OCI-M2 (cell line): Measurements from ENCODE around the gene USP48.
"Not testable (repeated sequence)": the region's sequence is repeated elsewhere in the genome, so short reads cannot be mapped to it uniquely, and the experiment has no call there.

ENCODE experiments used
- DNase-seq: peaks from one replicate; lab custom pipeline; 2025; ENCODE audit not compliant: unreplicated experiment; lab: John Stamatoyannopoulos, UW

USP48 gene

DNA sequence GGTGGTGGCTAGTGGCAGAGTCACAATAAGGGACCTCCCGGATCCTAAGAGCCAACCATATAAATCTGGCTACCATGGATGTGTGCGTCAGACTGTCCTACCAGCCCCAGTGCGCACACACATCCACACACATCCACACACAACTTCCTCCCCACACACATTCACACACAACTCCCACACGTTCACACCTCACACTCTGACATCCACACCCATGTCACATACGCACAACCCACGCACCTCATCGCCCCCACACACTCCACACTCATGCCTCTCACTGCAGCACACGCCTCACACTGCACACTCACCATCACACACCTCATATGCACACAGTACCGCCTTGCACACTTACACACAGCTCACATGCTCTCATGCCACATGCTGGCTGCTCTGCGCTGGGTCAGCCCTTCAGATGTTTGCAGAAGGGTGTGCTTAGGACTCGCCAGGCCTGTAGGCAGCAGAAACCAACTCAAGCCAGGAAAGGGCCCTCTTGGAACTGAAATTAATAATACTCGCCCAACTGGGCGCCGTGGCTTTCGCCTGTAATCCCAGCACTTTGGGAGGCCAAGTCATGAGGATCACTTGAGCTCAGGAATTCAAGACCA lies 32.1 kb upstream of the USP48 start:
- no peak for DNase-seq

DNA sequence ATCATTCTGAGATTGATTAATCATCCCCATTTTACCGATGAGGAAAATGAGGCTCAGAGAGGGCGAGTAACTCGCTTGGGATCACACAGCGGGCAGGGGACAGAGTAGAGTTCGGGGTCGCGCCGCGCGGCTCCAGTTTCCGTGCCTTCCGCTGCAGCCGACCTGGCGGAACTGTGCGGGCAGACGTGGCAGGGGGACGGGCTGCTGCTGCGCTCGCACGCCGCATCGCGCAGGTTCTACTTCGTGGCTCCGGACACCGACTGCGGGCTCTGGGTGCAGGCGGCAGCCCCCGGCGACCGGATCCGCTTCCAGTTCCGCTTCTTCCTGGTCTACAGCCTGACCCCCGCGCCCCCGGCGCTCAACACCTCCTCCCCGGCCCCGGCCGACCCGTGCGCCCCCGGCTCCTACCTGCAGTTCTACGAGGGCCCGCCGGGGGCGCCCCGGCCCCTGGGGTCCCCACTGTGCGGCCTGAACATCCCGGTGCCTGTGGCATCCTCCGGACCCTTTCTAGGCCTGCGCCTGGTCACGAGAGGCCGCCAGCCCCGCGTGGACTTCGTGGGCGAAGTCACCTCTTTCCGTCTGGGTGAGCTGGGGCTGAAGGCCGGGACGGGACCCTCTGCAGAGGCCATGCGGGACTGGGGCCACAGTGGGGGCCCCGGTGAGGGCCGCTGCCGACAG lies 31.4 kb upstream of the USP48 start:
- DNase-seq = no peak

DNA sequence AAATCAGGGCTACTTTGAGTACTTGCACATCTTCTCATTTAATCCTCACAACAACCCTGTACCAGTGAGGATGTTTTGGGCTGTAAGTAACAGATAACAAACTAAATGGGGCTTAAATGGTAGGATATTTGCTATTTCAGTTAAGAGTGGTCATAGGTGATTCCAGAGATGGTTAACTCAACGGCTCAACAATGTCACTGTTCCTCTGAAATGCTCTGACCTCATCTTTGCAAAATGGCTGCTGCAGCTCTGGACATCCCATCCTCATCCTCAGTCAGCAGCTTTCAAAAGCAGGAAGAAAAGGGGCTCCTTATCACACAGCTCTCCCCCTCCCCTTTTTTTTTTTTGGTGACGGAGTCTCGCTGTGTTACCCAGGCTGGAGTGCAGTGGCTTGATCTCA lies 30.6 kb upstream of the USP48 start:
- DNase-seq = no peak

GRCh38 chr1:21811875-21812305 lies 28.9 kb upstream of the USP48 start, which contains the start of gene LDLRAD2:
Gene LDLRAD2, plus strand, starts transcription at chr1:21812265. Its CDS starts 187 bp downstream, at chr1:21812452.
- no peak for DNase-seq

- DNase-seq = no peak
These were observed 21.6 kb upstream of the USP48 start for GRCh38 chr1:21804536-21804935.

DNA sequence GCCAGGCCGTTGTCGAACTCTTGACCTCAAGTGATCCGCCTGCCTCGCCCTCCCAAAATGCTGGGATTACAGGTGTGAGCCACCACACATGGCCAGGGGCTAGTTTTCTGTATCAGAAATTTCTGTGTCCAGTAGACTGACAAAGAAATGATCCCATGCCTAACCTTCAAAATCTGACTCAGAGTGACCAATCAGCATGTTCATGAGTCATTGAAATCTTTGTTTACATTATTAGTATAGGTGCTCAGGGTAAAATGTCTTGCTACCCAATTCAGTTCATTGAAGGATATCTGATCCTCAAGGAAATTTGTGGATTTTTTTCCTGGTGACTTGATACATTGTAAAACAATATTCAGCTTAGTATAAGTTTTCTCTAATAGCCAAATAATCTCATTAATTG lies 18.2 kb upstream of the USP48 start:
- no peak for DNase-seq

DNA sequence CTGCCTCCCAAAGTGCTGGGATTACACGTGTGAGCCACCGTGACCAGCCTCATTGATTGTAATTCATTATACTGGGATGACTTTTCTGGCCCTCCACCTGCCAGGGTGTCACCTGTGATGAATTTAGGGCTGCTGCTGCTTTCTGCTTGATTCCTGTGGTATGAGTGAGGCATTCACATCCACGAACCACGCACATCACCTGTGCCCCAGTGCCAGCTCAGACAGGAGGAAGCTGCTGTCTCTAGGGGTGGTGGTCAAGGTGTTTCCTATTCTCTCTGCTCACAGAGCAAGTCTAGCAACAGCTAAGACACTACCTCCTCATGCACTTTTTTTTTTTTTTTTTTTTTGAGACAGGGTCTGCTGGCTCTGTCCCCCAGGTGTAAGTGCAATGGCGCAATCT lies 16.8 kb upstream of the USP48 start:
- no peak for DNase-seq

GRCh38 chr1:21795075-21795474 lies 12.1 kb upstream of the USP48 start:
- no peak for DNase-seq

GRCh38 chr1:21794656-21795055 lies 11.7 kb upstream of the USP48 start:
- no peak for DNase-seq

DNA sequence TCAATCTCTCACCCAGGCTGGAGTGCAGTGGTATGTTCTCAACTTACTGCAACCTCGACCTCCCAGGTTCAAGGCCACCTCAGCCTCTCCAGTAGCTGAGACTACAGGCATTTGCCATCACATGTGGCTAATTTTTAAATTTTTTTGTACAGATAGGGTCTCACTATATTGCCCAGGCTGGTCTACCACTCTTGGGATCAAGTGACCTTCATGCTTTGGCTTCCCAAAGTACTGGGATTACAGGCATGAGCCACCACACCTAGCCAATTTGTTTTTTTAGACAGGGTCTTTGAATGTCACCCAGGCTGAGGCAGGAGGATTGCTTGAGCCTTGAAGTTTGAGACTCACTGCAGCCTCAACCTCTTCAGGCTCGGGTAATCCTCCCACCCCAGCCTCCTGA lies 10.2 kb upstream of the USP48 start:
- DNase-seq = no peak

DNA sequence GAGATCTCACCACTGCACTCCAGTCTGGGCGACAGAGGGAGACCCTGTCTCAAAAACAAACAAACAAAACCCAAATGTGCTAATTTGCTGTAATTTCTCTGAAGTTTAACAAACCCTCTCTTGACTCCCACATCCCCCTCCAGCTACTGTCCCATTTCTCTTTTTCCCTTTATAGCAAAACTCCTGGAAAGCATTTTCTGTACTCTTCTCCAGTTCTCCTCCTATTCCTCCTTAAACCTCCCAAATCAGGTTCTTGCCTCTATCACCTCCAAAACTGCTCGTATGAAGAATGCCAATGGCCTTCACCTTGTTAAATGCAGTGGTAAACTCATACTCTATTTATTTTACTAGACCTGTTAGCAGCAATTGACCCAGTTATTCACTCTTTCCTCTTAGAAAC lies 3.7 kb upstream of the USP48 start:
- no peak for DNase-seq

- not testable (repeated sequence) for DNase-seq
These were observed 2.8 kb upstream of the USP48 start for GRCh38 chr1:21785764-21786163.

GRCh38 chr1:21783679-21784603 lies 992 bp upstream of the USP48 start:
- peak; percentile 66 for DNase-seq

DNA sequence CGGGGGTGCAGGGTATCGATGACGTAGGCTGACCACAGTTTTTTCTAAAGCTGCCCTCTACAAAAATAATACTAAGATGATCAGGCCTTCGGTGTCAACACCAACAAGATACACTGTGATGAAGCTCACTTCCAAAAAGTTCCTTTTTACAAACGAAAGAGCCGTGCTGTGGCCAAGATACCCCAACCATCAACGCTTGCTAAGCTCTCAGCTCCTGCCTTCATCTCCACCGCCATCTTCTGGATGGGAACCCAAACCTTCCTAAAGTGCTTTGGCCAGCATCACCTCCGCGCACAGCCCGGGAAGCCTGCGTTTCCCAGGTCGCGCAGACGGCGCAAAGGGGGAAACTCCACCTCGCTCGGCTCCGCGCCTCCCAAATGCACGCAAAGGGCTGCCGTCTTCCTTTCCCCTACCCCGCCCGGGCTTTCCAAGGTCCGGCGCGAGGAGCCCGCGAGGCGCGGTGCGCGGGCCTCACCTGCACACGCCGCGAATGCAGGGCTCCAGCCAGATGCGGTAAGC lies 541 bp downstream of the USP48 start:
- DNase-seq = no peak

- no peak for DNase-seq
These were observed 1.1 kb downstream of the USP48 start for GRCh38 chr1:21781815-21782348.

DNA sequence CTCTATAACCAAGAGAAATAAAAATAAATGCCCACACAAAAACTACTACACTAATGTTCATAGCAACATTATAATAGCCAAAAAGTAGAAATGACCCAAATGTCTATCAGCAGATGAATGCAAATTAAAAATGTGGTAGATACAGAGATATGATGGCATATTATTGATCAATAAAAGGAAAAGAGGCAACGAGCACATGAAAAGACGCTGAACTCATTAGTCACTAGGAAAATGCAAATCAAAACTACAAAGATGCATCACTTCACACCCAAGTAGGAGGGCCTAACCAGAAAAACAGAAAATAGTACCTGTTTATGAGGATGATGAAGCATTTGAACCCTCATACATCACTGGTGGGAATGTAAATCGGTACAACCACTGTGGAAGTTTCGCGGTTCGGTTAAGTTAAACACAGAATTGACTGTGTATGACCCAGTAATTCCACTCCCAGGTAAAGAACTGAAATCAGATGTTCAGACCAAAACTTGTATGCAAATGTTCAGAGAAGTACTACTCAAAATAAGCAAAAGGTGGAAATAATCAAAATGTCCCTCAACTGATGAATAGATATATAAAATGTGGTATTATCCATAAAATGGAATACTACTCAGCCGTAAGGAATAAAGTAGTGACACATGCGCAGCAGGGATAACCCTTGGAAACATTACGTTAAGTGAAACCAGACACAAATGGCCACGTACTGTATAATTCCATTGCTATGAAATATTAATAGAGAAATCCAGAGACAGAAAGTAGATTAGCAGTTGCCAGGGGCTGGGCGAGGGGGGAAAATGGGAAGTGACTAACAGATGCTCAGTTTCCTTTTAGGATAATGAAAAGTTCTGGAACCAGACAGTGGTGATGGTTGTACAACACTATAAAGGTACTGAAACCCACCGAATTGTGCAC lies 3.1 kb downstream of the USP48 start:
- DNase-seq = no peak

DNA sequence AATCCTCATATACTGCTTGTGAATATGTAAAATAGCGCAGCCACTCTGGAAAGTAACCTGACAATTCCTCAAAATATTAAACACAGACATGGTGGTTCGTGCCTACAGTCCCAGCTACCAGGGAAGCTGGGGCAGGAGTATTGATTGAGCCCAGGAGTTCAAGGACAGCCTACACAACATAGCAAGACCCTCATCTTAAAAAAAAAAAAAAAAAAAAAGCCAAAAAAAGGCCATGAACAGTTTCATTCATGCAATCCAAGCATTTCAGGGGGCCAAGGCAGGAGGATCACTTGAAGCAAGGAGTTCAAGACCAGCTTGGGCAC lies 4.6 kb downstream of the USP48 start:
- no peak for DNase-seq

- not testable (repeated sequence) for DNase-seq
These were observed 6.0 kb downstream of the USP48 start for GRCh38 chr1:21776925-21777324.

- DNase-seq = no peak
These were observed 6.9 kb downstream of the USP48 start for GRCh38 chr1:21775985-21776562.

GRCh38 chr1:21775550-21775914 lies 7.4 kb downstream of the USP48 start:
- no peak for DNase-seq
